Stimulated activated CD4-positive, alpha-beta T cell treated with anti-CD3 and anti-CD28 coated beads, TNF-alpha, amount 100 ng/mL, for 1 hour (primary cell): ENCODE results near the gene CHKB.

Experiments used
- DNase-seq, 3 donors: peaks; one replicate each; pipeline ENCODE4 v3.0.0-alpha.2; 2020; ENCODE audit warnings: low read depth in 3 of 3, low spot score in 1 of 3

The CHKB gene

DNA sequence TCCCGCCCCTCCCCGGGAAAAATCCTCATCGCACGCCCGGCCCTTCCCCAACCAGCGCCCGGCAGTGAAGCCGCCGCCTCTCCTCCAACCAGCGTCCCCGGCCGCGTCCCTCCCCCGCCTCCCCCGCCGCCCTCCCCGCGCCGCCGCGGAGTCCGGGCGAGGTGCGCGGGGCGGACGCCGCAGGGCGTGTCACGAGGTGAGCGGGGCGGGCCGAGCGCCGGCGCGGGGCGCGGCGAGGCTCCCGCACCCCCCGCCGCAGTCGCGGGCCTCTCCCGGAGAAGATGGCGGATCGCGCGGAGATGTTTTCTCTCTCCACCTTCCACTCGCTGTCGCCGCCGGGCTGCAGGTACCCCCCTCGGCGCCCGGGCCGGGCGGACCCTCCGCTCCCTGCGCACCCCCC is 17.9 kb upstream of the CHKB start, which contains the start of gene MAPK8IP2:
Gene MAPK8IP2, plus strand, starts transcription at position 256 of the 400 bp plus-strand sequence. Its CDS starts 26 bp downstream, at position 282.
- DNase-seq, result no peak

DNA sequence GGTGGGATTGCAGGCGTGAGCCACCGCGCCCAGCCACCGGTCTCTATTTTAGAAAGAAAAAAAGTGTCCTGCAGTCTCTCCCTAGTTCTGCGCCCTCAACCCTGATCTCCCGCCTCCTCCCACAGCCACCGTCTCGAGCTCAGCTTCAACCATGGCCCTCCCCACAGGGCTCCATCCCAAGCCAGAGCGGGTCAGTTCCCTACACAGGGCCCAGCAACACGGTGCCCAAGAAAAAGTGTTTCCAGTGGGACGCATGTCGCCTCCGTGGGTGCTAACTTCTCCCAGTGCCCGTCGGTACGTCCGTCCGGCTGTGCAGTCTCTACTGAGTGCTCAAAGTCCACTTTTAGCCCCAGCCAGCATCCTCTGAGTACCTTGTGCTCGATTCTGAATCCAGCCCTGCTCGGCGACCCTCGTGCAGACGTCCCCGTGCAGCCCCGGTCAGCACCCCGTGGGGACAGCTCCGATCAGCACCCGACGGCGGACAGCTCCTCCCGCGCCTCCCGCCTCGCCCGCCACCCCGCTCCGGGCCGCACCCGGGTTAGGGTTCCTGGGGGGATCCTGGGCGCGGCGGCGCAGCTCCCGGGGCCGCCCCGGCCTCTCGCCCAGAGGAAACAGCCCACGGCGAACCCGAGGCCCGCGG is 17.3 kb upstream of the CHKB start:
- DNase-seq, result peak in 2 of 3 donors; percentile 30 to 52

DNA sequence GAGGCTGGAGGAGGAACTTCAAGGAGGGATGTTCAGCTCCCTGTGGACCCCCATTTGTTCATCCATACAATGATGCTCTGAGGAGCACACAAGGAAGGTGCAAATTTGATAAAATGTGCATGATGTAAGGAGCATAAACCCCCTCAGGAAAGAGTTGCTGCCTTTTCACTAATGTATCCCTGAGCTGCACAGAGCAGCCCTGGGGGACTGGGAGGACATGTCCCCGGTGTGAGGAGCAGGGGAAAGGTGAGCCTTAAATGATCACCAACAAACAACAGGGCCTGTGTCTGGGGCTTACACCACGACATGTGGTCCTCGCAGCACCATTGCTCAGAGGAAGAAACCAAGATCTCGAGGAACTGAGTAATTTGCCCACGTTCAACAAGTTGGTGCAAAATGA is 14.4 kb upstream of the CHKB start:
- no peak for DNase-seq

- DNase-seq, result no peak
Measured at GRCh38 chr22:50595189-50595588, 12.5 kb upstream of the CHKB start.

DNA sequence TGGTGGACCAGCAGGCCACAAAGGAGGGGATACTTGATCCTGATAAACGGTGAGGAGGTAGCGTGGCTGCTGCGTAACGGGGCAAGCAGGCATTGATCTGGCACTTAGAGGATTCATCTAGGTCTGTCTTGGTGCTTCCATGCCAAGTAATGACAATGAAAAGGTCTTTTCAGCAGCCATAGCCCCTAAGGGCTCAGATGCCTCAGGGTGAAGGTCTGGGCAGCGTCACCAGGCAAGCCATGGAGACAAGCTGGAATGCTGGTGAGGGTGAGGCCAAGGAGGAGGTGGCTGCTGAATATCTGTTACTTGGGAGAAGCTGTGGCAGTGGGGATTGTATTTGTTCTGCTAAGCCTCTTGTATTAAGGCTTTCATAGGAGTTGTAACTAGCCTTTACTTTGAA is 4.8 kb upstream of the CHKB start:
- no peak for DNase-seq

DNA sequence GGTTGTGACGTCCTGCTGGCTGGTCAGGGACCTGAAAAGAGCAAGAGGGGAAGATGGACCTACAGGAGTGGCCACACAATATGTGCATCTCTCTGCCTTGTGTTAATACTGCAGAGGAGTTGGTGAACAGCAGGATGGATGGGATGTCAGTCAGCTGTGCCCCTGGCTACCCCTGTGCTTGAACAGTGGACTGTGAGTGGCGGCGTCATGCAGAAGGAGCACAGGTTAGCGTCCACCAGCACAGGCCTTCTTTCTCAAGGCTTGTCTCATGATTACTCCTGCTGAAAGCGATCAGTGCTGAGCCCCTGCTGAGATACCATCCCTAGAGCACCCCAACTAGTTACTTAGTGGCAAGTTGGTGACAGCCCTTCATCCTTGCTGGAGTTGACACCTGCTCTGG is 3.8 kb upstream of the CHKB start:
- no peak for DNase-seq

DNA sequence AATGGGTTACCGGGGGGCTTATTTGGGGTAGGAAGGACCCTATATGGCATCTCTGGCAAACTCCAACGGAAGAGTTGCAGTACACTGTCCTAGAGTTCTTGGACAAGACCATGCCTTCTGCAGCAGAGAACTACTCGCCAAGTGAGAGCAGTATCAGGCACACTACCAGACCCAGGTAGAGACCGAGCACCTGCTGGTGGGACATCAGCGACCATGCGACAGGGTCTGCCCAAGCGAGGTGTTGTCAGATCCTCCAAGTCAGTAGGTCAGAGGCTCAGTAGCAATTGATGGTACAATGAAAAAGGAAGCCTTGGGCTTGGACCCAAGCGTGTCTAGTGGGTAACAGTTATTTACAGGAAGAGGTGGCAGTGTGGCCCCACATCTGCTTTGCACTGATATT is 3.1 kb upstream of the CHKB start:
- DNase-seq, result no peak

DNA sequence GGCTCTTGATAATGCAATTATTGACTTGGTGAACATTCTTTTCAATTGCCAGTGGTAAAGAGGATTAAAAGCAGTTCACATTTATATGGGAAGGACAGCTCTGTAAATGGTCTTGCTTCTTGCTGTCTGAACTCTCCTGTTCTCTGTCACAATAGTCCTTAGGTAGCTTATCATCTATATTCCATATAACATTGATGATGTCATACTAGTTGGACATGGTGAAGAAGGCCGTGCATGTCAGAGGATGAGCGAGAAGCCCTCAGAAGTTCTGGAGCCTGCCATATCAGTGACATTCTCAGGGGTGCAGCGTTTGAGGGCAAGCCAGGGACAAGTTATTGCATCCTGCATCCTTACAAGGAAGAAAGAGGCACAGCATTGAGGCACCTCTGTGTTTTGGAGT is 2.6 kb upstream of the CHKB start:
- DNase-seq, result no peak

DNA sequence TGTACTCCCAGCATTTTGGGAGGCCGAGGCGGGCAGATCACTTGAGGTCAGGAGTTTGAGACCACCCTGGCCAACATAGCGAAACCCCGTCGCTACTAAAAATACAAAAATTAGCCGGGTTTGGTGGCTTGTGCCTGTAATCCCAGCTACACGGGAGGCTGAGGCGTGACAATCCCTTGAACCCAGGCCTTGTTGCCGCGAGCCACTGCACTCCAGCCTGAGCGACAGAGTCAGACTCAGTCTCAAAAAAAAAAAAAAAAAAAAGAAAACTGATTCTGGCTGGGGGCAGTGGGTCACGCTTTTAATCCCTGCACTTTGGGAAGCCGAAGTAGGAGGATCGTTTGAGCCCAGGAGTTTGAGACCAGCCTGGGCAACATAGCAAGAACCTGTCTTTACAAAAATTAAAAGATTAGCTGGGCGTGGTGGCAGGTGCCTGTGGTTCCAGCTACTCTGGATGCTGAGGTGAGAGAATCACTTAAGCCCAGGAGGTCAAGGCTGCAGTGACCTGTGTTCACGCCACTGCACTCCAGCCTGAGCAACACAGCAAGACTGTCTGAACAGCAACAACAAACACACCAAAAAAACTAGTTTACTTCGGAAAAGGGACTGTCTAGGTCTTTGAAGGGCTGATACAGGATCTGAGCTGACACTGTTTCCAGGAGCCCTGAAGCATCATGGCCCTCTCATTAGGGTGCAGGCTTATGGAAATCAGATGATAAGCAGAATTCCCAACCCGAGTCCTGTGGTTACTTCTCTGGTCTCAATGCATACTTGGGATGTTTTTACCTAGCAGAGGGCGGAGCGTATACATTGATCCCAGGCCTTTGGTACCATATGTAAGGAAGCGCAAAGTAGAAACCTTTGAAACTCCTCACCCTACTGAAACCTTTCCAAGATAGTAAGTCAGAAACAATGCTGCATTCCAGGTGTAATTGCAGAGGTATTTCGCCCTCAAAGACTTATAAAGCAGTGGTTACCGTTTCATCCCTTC is 1.8 kb upstream of the CHKB start:
- no peak for DNase-seq

DNA sequence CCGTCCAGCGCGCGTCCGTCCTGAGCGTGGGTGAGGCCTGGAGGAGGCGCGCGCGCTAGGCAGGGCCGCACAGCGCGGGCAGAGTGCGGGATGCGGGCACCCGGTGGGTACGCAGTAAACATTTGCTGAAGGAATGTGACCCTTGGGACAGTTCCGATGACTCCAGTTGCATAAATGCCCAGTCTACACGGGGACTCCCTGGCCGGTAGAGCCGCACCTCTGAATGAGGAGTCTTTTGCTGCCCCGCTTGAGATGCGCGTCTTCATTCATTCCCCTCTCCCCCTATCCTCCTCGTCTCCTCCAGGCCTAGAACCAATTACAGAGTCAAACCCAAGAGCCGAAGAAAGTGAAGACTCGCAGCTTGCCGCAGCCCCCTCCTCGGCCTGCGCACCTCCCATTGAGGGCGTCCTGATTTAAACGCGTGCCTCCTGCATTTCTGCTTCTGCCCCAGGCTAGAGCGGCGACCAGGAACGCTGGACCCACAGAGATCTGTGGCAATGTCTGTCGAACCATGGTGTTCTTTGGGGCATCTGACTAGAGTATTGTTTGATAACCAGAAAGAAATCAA is 729 bp upstream of the CHKB start:
- DNase-seq, result no peak

DNA sequence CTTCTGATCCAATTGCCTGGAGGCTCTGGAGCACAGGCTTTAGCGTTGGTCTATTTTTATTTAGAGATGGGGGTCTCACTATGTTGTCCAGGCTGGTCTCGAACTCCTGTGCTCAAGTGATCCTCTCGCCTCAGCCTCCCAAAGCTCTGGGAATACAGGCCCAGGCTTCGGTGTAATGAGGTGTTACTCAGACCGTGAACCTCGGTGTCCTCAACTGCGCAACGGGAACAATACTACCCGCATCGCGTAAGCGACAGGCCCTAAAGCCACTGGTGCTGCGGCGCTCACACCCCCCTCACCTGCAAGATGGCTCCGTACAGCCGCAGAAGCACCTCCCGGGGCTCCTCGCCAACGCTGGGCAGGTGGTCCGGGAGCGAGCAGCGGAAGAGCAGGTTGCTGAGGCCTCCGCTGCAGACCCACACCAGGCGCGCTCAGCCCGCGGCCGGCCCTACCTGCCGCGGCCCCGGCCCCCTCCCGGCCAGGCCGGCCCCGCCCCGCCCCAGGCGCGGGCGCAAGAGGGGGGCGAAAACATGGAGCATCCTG is 628 bp downstream of the CHKB start:
- DNase-seq, result no peak

- DNase-seq, result no peak
Measured at GRCh38 chr22:50581031-50581949, 1.4 kb downstream of the CHKB start.

DNA sequence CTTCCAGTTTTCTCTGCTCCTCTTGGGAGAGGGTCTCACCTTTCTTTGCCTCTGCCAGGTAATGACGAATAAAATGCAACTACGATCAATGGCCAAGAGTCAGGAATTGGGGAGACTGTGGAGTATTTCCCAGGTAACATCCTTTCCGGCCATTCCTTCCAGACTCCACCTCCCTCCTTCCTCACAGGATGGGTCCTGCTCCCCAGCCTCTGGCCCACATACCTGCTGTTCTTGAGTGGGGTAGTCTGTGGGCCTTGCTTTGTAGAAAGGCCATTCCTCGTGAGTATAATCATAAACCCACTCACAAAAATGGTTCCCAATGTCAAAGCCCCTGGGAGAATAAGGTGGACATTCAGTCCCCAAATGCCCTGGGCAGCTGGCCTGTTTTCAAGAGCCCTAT is 2.9 kb downstream of the CHKB start:
- DNase-seq, result no peak

GRCh38 chr22:50578776-50579310 is 3.8 kb downstream of the CHKB start:
- no peak for DNase-seq

DNA sequence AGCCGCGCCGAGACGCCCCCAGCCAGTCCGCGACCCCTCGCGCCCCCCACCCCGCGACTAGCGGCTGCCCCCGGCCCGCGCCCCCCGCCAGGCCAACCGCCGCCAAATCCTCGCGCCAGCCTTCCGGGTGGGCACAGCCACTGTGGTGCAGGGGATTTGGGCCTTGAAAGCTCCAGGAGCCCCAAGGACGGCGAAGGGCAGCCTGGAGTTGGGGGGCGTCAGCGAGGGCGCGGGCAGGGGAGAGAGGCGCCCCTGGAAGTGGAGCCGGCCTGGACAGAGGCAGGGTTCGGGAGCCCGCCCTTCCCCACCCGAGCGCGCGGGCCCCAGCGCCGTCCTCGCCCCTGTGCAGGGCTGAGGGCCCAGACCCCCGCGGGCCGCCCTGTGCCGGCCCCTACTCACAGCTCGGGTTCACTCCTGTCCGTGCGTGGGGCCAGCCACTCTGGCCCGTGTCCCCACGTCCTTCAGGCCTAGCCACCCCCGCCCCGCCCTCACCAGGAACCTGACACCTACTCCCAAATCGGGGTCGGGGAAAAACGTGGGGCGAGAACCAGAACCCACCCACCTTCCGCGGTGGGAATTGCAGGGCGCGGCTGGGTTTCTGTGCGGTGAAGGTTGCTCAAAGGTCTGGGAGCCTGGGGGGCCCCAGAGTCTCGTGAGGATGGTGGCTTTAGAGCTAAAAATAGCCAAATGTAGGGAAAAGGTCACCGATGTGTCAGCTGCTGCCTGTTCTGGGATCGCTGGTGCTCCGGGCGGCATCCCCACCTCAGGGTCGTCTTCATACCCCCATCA is 4.5 kb downstream of the CHKB start, which contains the start of gene CPT1B:
Gene CPT1B, minus strand, starts transcription at position 441 of the 789 bp plus-strand sequence. CDS start 512 bp downstream, outside the sequence.
- no peak for DNase-seq

DNA sequence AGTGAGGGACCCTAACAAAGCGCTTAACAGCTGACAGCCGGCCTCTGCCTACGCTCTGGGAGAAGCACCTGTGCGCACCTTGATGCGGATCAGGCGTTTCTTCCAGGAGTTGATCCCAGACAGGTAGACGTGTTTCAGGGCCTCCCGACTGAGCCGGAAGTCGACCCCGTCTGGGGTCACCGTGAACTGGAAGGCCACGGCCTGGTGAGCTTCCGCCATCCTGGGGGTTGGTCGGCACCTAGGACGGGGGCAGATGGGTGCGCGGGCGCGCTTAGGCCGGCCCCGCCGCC is 5.0 kb downstream of the CHKB start:
- DNase-seq, result no peak

- no peak for DNase-seq
Measured at GRCh38 chr22:50576806-50577696, 5.6 kb downstream of the CHKB start.

- DNase-seq, result no peak
Measured at GRCh38 chr22:50576070-50576469, 6.6 kb downstream of the CHKB start.
